ENCODE data around the gene PHAF1. TPM values are rescaled to one million over a fixed set of nuclear protein-coding genes. Genes with fewer than 3 reads are reported as not detected.

PHAF1 gene
- total and polyA plus RNA-seq, 2 of the 13 experiments (the other 11 are each of a cell fraction or from before 2014, with no cell fraction given): 48.3 to 174 TPM

GRCh38 chr16:67150833-67151396 lies 41.2 kb downstream of the PHAF1 start, which contains the start of gene B3GNT9 (continued):
- TF ChIP-seq SRY (CRISPR knock-in tag; IDR thresholded peaks at IDR 0.05) (no peak), TCF12 (IDR thresholded peaks at IDR 0.05) (no peak), TCF12 (CRISPR knock-in tag; IDR thresholded peaks at IDR 0.05) (0 out of 2 replicates have a peak, but pooled peaks have one; percentile 8), ZNF260 (CRISPR knock-in tag; IDR thresholded peaks at IDR 0.05; ENCODE audit: borderline replicate concordance, low read depth) (no peak), ZNF772 (CRISPR knock-in tag; IDR thresholded peaks at IDR 0.05) (peak; percentile 55; the same call in 1 of the 2 replicates), HOXA3 (CRISPR knock-in tag; IDR thresholded peaks at IDR 0.05) (0 out of 2 replicates have a peak, but pooled peaks have one; percentile 6), ZNF558 (CRISPR knock-in tag; IDR thresholded peaks at IDR 0.05; ENCODE audit: borderline replicate concordance) (no peak), SETDB1 (CRISPR knock-in tag; IDR thresholded peaks at IDR 0.05; ENCODE audit: borderline replicate concordance) (0 out of 2 replicates have a peak, but pooled peaks have one; percentile 55), ZNF749 (CRISPR knock-in tag; IDR thresholded peaks at IDR 0.05; ENCODE audit: borderline replicate concordance) (no peak), MLX (CRISPR knock-in tag; IDR thresholded peaks at IDR 0.05) (no peak), FOXC1 (CRISPR knock-in tag; IDR thresholded peaks at IDR 0.05; ENCODE audit: borderline replicate concordance) (no peak), FOXM1 (CRISPR knock-in tag; IDR thresholded peaks at IDR 0.05) (0 out of 2 replicates have a peak, but pooled peaks have one; percentile 49), ZFP36L1 (CRISPR knock-in tag; IDR thresholded peaks at IDR 0.05) (no peak), ZNF652 (CRISPR knock-in tag; IDR thresholded peaks at IDR 0.05; ENCODE audit: borderline replicate concordance, low read depth) (no peak), YEATS2 (CRISPR knock-in tag; IDR thresholded peaks at IDR 0.05; ENCODE audit: borderline replicate concordance) (peak; percentile 43; the same call in 1 of the 2 replicates), KDM3A (CRISPR knock-in tag; IDR thresholded peaks at IDR 0.05; ENCODE audit: low read depth) (no peak), CCAR2 (optimal IDR thresholded peaks at IDR 0.05; ENCODE audit: low read depth, low read length) (no peak), MXD4 (CRISPR knock-in tag; IDR thresholded peaks at IDR 0.05) (peak; percentile 66; the same call in 1 of the 2 replicates), ZNF564 (CRISPR knock-in tag; IDR thresholded peaks at IDR 0.05) (no peak), ZFP36L2 (CRISPR knock-in tag; IDR thresholded peaks at IDR 0.05) (no peak), RBM22 (optimal IDR thresholded peaks at IDR 0.05; ENCODE audit: low read length) (no peak), ZNF256 (CRISPR knock-in tag; conservative IDR thresholded peaks at IDR 0.05) (no peak)
- TF ChIP-seq, protein P1, sequence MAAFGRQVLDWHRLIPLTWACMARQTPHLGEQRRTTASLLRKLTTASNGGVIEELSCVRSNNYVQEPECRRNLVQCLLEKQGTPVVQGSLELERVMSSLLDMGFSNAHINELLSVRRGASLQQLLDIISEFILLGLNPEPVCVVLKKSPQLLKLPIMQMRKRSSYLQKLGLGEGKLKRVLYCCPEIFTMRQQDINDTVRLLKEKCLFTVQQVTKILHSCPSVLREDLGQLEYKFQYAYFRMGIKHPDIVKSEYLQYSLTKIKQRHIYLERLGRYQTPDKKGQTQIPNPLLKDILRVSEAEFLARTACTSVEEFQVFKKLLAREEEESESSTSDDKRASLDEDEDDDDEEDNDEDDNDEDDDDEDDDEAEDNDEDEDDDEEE (CRISPR knock-in tag; IDR thresholded peaks at IDR 0.05): peak; percentile 56; the same call in 1 of the 2 replicates
- TF ChIP-seq, protein P2, sequence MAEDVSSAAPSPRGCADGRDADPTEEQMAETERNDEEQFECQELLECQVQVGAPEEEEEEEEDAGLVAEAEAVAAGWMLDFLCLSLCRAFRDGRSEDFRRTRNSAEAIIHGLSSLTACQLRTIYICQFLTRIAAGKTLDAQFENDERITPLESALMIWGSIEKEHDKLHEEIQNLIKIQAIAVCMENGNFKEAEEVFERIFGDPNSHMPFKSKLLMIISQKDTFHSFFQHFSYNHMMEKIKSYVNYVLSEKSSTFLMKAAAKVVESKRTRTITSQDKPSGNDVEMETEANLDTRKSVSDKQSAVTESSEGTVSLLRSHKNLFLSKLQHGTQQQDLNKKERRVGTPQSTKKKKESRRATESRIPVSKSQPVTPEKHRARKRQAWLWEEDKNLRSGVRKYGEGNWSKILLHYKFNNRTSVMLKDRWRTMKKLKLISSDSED (CRISPR knock-in tag; IDR thresholded peaks at IDR 0.05): no peak
- TF ChIP-seq, protein P3, sequence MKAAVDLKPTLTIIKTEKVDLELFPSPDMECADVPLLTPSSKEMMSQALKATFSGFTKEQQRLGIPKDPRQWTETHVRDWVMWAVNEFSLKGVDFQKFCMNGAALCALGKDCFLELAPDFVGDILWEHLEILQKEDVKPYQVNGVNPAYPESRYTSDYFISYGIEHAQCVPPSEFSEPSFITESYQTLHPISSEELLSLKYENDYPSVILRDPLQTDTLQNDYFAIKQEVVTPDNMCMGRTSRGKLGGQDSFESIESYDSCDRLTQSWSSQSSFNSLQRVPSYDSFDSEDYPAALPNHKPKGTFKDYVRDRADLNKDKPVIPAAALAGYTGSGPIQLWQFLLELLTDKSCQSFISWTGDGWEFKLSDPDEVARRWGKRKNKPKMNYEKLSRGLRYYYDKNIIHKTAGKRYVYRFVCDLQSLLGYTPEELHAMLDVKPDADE (CRISPR knock-in tag; IDR thresholded peaks at IDR 0.05): no peak
- TF ChIP-seq, protein P4, sequence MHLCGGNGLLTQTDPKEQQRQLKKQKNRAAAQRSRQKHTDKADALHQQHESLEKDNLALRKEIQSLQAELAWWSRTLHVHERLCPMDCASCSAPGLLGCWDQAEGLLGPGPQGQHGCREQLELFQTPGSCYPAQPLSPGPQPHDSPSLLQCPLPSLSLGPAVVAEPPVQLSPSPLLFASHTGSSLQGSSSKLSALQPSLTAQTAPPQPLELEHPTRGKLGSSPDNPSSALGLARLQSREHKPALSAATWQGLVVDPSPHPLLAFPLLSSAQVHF (CRISPR knock-in tag; IDR thresholded peaks at IDR 0.05): peak; percentile 45; the same call in 1 of the 2 replicates

Data from HepG2 (cell line).